Naive thymus-derived CD4-positive, alpha-beta T cell (primary cell): ENCODE results near the gene IL23R. TPM values are rescaled to one million over a fixed set of nuclear protein-coding genes. Genes with fewer than 3 reads are reported as not detected.

Experiments
- ATAC-seq: fragments of 150-1000 bp; cut with Tn5 transposase; 2 replicates; pipeline ENCODE4 v1.10.0; 2021; ENCODE audit warnings: mild to moderate bottlenecking, moderate library complexity
- CTCF ChIA-PET: fragments of 350-600 bp; sonication (Branson Sonifier 250); formaldehyde crosslinking; loops from one replicate; lab custom pipeline; 2021; ENCODE audit warnings: antibody characterized with exemption; lab: Charles Lee
- POLR2A ChIA-PET: fragments of 350-600 bp; sonication (Branson Sonifier 250); formaldehyde crosslinking; loops from one replicate; lab custom pipeline; 2021; ENCODE audit warnings: antibody characterized with exemption, inconsistent platforms; lab: Charles Lee
- DNase-seq, 9 donors: peaks; one replicate each; pipeline versions ENCODE4 v3.0.0 to v3.0.0-alpha.2; 2020 to 2022; ENCODE audit warnings: mixed read lengths in 1 of 9
- H3K27ac ChIP-seq: one replicate; pipeline ENCODE4 v1.7.0; 2013; ENCODE audit warnings: mild to moderate bottlenecking, low read depth, low read length, moderate library complexity
- H3K27me3 ChIP-seq, 2 donors: one replicate each; pipeline ENCODE4 v1.7.0; 2013; ENCODE audit warnings: low read length in 2 of 2, mild to moderate bottlenecking in 2 of 2, moderate library complexity in 2 of 2; ENCODE audit not compliant: control insufficient read depth in 2 of 2, insufficient read depth in 2 of 2
- H3K36me3 ChIP-seq, 3 experiments: 1 replicate in 2 of 3; 2 replicates in 1 of 3; pipeline ENCODE4 v1.7.0; 2013; ENCODE audit warnings: low read length in 3 of 3, mild to moderate bottlenecking in 3 of 3, moderate library complexity in 1 of 3; ENCODE audit not compliant: insufficient read depth in 3 of 3, control insufficient read depth in 2 of 3
- H3K4me1 ChIP-seq, 2 donors: one replicate each; pipeline ENCODE4 v1.7.0; 2013; ENCODE audit warnings: low read length in 2 of 2, mild to moderate bottlenecking in 2 of 2, moderate library complexity in 1 of 2; ENCODE audit not compliant: control insufficient read depth in 2 of 2, insufficient read depth in 2 of 2
- H3K4me3 ChIP-seq: 2 replicates; pipeline ENCODE4 v1.7.0; 2013; ENCODE audit warnings: mild to moderate bottlenecking, low read length
- H3K9me3 ChIP-seq, 3 experiments: 1 replicate in 2 of 3; 2 replicates in 1 of 3; pipeline ENCODE4 v1.7.0; 2013; ENCODE audit warnings: low read length in 3 of 3; ENCODE audit not compliant: control insufficient read depth in 2 of 3
- H3K27ac Mint-ChIP-seq, 9 donors: one replicate each; pipeline ENCODE4 v1.8.0; 2020 to 2022; ENCODE audit warnings: mixed read lengths in 9 of 9, mild to moderate bottlenecking in 8 of 9, moderate library complexity in 5 of 9, inconsistent platforms in 2 of 9
- H3K27me3 Mint-ChIP-seq, 5 donors: one replicate each; pipeline ENCODE4 v1.8.0; 2021 to 2022; ENCODE audit warnings: mixed read lengths in 5 of 5, mild to moderate bottlenecking in 1 of 5
- H3K36me3 Mint-ChIP-seq, 5 donors: one replicate each; pipeline ENCODE4 v1.8.0; 2020 to 2022; ENCODE audit warnings: mixed read lengths in 5 of 5, mild to moderate bottlenecking in 3 of 5, inconsistent platforms in 1 of 5
- H3K4me1 Mint-ChIP-seq, 7 donors: one replicate each; pipeline ENCODE4 v1.8.0; 2020 to 2022; ENCODE audit warnings: mixed read lengths in 7 of 7, mild to moderate bottlenecking in 3 of 7, inconsistent platforms in 1 of 7
- H3K4me3 Mint-ChIP-seq, 10 donors: one replicate each; pipeline ENCODE4 v1.8.0; 2020 to 2022; ENCODE audit warnings: mild to moderate bottlenecking in 10 of 10, mixed read lengths in 10 of 10, moderate library complexity in 6 of 10, inconsistent platforms in 2 of 10
- H3K9me3 Mint-ChIP-seq, 11 donors: one replicate each; pipeline ENCODE4 v1.8.0; 2020 to 2022; ENCODE audit warnings: mixed read lengths in 11 of 11, mild to moderate bottlenecking in 4 of 11, inconsistent platforms in 1 of 11, moderate library complexity in 1 of 11
- intact Hi-C, 2 donors: fragments of 100-400 bp; cut with micrococcal nuclease; formaldehyde crosslinking; loops; one replicate each; pipeline ENCODE4 v1.15.1; 2023
- polyA plus RNA-seq, 2 donors: library from polyadenylated mRNA; unstranded; fragments of 300-500 nt; fragmentation: Illumina TruSeq; gene quantifications; one replicate each; pipeline ENCODE4 v1.2.3, GENCODE V29; 2021
- total RNA-seq, 6 experiments: library from RNA in 5 of 6; stranded (reverse) in 5 of 6; gene quantifications; 1 replicate in 5 of 6; 2 replicates in 1 of 6; pipeline ENCODE4 v1.2.3 and lab custom pipeline; 2021 to 2026

The IL23R gene
- total and polyA plus RNA-seq, 7 experiments from 2014 or later: 0.09 to 0.48 (median 0.17) TPM; not detected in 4

- no peaks in the 10 kb centered on the region for H3K9me3 Mint-ChIP-seq
- H3K27ac Mint-ChIP-seq: no peak overlapping the region
- H3K4me1 ChIP-seq: no peaks in the 10 kb centered on the region
- H3K4me3 Mint-ChIP-seq: no peak overlapping the region
- ChIA-PET CTCF (interaction anchor here (1.1 kb wide), 1 partner anchor 22 kb away, joined by 4 read pairs; no protein-coding TSS in a partner anchor), POLR2A (no interaction called here)
- H3K4me3 ChIP-seq: no peak overlapping the region
- no peaks in the 10 kb centered on the region for H3K27me3 ChIP-seq
- no peaks in the 10 kb centered on the region for H3K9me3 ChIP-seq
- H3K36me3 ChIP-seq: no peaks in the 10 kb centered on the region
- no peaks in the 10 kb centered on the region for H3K27me3 Mint-ChIP-seq
- no peak overlapping the region for H3K27ac ChIP-seq
- DNase-seq (no peak), ATAC-seq (no peak)
- peaks cover 0 to 17% (median 10%) of the 10 kb centered on the region in 7 donors for H3K4me1 Mint-ChIP-seq
- intact Hi-C loops: no loop called here
- H3K36me3 Mint-ChIP-seq: no peaks in the 10 kb centered on the region
These were observed 39.3 kb upstream of the IL23R start for GRCh38 chr1:67126974-67127373.

- no peaks in the 10 kb centered on the region for H3K9me3 ChIP-seq
- ATAC-seq: no peak
- H3K27me3 ChIP-seq: no peaks in the 10 kb centered on the region
- peaks cover 9 to 26% (median 15%) of the 10 kb centered on the region in 7 donors for H3K4me1 Mint-ChIP-seq
- H3K4me3 ChIP-seq: no peak overlapping the region
- DNase-seq: no peak
- peaks cover 0 to 3% (median 0%) of the 10 kb centered on the region in 5 donors for H3K36me3 Mint-ChIP-seq
- ChIA-PET CTCF (no interaction called here), POLR2A (no interaction called here)
- intact Hi-C loops: no loop called here
- H3K4me1 ChIP-seq: no peaks in the 10 kb centered on the region
- peaks cover 0 to 8% (median 5%) of the 10 kb centered on the region in 5 donors for H3K27me3 Mint-ChIP-seq
- H3K36me3 ChIP-seq: no peaks in the 10 kb centered on the region
- no peaks in the 10 kb centered on the region for H3K9me3 Mint-ChIP-seq
- no peak overlapping the region for H3K27ac ChIP-seq
- H3K27ac Mint-ChIP-seq: peak overlapping the region in 1 of 9 donors; percentile 14
- H3K4me3 Mint-ChIP-seq: no peak overlapping the region
These were observed 35.6 kb upstream of the IL23R start for GRCh38 chr1:67130673-67131072.

- Mint-ChIP-seq H3K9me3 (no peaks in the 10 kb centered on the region), H3K27ac (no peak overlapping the region), H3K4me1 (peaks cover 9 to 19% (median 11%) of the 10 kb centered on the region in 7 donors), H3K4me3 (peak overlapping the region in 2 of 10 donors; percentile 17 to 30), H3K27me3 (peaks cover 0 to 10% (median 5%) of the 10 kb centered on the region in 5 donors), H3K36me3 (peaks cover 0 to 3% (median 0%) of the 10 kb centered on the region in 5 donors)
- H3K36me3 ChIP-seq: no peaks in the 10 kb centered on the region
- H3K27ac ChIP-seq: no peak overlapping the region
- no peaks in the 10 kb centered on the region for H3K4me1 ChIP-seq
- H3K27me3 ChIP-seq: no peaks in the 10 kb centered on the region
- no peak overlapping the region for H3K4me3 ChIP-seq
- CTCF ChIA-PET: no interaction called here
- DNase-seq: no peak
- POLR2A ChIA-PET: interaction anchor here (1.6 to 1.8 kb wide), 2 partner anchors 9 kb away, joined by 4 to 5 read pairs; no protein-coding TSS in a partner anchor
- intact Hi-C loops: loop anchor here in 1 of 2 donors (1.0 kb wide), 1 partner anchor 10 kb away; no protein-coding TSS in a partner anchor
- ATAC-seq: no peak
- no peaks in the 10 kb centered on the region for H3K9me3 ChIP-seq
These were observed 33.1 kb upstream of the IL23R start for GRCh38 chr1:67133177-67133576.

- H3K27me3 ChIP-seq: no peaks in the 10 kb centered on the region
- H3K36me3 ChIP-seq: no peaks in the 10 kb centered on the region
- H3K9me3 Mint-ChIP-seq: no peaks in the 10 kb centered on the region
- H3K4me3 Mint-ChIP-seq: peak within 1 kb of the TSS; percentile 81 to 95 (median 86)
- POLR2A ChIA-PET: interaction anchor here (1.4 to 2.4 kb wide), 4 partner anchors 10 to 81 kb away, joined by 3 to 10 read pairs (median 4); partner anchors contain the start of gene SLC35D1
- peaks cover 0 to 10% (median 5%) of the 10 kb centered on the region in 5 donors for H3K27me3 Mint-ChIP-seq
- CTCF ChIA-PET: interaction anchor here (0.6 to 1.5 kb wide), 3 partner anchors 9 to 77 kb away, joined by 3 to 5 read pairs (median 4); no protein-coding TSS in a partner anchor
- H3K4me1 Mint-ChIP-seq: peaks cover 9 to 22% (median 11%) of the 10 kb centered on the region in 7 donors
- H3K27ac ChIP-seq: no peak within 1 kb of the TSS
- H3K9me3 ChIP-seq: no peaks in the 10 kb centered on the region
- peak within 1 kb of the TSS; percentile 52 for H3K4me3 ChIP-seq
- DNase-seq (peak in 1 of 9 donors; percentile 18), ATAC-seq (peak; percentile 48)
- peaks cover 0 to 3% (median 0%) of the 10 kb centered on the region in 5 donors for H3K36me3 Mint-ChIP-seq
- intact Hi-C loops: no loop called here
- H3K4me1 ChIP-seq: no peaks in the 10 kb centered on the region
- H3K27ac Mint-ChIP-seq: peak within 1 kb of the TSS in 5 of 9 donors; percentile 26 to 81 (median 67)
These were observed 31.6 kb upstream of the IL23R start, which contains the start of gene C1orf141 for GRCh38 chr1:67134695-67135094. TSS of gene C1orf141 (minus strand) at chr1:67134970. CDS start at chr1:67127240, 7,730 bp downstream.

- H3K36me3 Mint-ChIP-seq: peaks cover 0 to 3% (median 0%) of the 10 kb centered on the region in 5 donors
- H3K27me3 ChIP-seq: no peaks in the 10 kb centered on the region
- H3K9me3 ChIP-seq: no peaks in the 10 kb centered on the region
- ATAC-seq: no peak
- ChIA-PET POLR2A (interaction anchor here (1.0 to 2.4 kb wide), 4 partner anchors 10 to 82 kb away, joined by 3 to 10 read pairs (median 4); partner anchors contain the start of gene SLC35D1), CTCF (interaction anchor here (1.4 to 1.5 kb wide), 2 partner anchors 9 to 76 kb away, joined by 4 to 5 read pairs; no protein-coding TSS in a partner anchor)
- no peaks in the 10 kb centered on the region for H3K9me3 Mint-ChIP-seq
- H3K4me1 Mint-ChIP-seq: peaks cover 9 to 22% (median 11%) of the 10 kb centered on the region in 7 donors
- no peak overlapping the region for H3K27ac Mint-ChIP-seq
- H3K4me1 ChIP-seq: no peaks in the 10 kb centered on the region
- H3K4me3 Mint-ChIP-seq: peak overlapping the region in 5 of 10 donors; percentile 83 to 95 (median 91)
- H3K4me3 ChIP-seq: no peak overlapping the region
- peaks cover 0 to 10% (median 5%) of the 10 kb centered on the region in 5 donors for H3K27me3 Mint-ChIP-seq
- no peaks in the 10 kb centered on the region for H3K36me3 ChIP-seq
- no peak overlapping the region for H3K27ac ChIP-seq
- DNase-seq: no peak
- intact Hi-C loops: no loop called here
These were observed 30.9 kb upstream of the IL23R start for GRCh38 chr1:67135354-67135753.

GRCh38 chr1:67137307-67137753 lies 28.9 kb upstream of the IL23R start:
- CTCF ChIA-PET: no interaction called here

More at GRCh38 chr1:67137307-67137753, 28.9 kb upstream of the IL23R start:
- Mint-ChIP-seq H3K27ac (no peak overlapping the region), H3K27me3 (peaks cover 0 to 14% (median 5%) of the 10 kb centered on the region in 5 donors), H3K4me3 (no peak overlapping the region), H3K4me1 (peaks cover 14 to 30% (median 23%) of the 10 kb centered on the region in 7 donors), H3K36me3 (peaks cover 0 to 3% (median 0%) of the 10 kb centered on the region in 5 donors), H3K9me3 (no peaks in the 10 kb centered on the region)
- Histone ChIP-seq H3K4me1 (no peaks in the 10 kb centered on the region), H3K4me3 (no peak overlapping the region), H3K27ac (no peak overlapping the region), H3K9me3 (no peaks in the 10 kb centered on the region), H3K27me3 (no peaks in the 10 kb centered on the region), H3K36me3 (no peaks in the 10 kb centered on the region)
- DNase-seq (no peak), ATAC-seq (no peak)
- POLR2A ChIA-PET: no interaction called here
- intact Hi-C loops: no loop called here
